ENCODE data around the gene NOTCH3.

DNA sequence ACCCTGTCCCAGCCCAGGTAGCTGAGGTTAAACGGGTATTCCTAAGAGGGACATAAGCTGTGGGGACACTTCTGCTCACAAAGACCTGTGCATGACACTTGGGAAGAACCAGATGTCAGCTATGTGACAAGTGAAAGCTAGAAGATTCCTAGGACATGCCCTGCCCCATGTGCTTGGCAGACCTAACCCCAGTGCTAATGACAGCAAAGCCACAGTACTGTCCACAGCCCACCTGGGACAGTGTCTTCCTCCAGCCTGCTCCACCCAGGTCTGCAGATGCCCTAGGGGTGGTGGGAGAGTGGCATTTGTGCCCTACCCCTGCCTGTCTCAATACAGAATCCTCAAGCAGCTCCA is 49.8 kb upstream of the NOTCH3 start:
- TF ChIP-seq, protein P1, sequence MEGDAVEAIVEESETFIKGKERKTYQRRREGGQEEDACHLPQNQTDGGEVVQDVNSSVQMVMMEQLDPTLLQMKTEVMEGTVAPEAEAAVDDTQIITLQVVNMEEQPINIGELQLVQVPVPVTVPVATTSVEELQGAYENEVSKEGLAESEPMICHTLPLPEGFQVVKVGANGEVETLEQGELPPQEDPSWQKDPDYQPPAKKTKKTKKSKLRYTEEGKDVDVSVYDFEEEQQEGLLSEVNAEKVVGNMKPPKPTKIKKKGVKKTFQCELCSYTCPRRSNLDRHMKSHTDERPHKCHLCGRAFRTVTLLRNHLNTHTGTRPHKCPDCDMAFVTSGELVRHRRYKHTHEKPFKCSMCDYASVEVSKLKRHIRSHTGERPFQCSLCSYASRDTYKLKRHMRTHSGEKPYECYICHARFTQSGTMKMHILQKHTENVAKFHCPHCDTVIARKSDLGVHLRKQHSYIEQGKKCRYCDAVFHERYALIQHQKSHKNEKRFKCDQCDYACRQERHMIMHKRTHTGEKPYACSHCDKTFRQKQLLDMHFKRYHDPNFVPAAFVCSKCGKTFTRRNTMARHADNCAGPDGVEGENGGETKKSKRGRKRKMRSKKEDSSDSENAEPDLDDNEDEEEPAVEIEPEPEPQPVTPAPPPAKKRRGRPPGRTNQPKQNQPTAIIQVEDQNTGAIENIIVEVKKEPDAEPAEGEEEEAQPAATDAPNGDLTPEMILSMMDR (IDR thresholded peaks at IDR 0.05) = no peak
- TF ChIP-seq EP300 (IDR thresholded peaks at IDR 0.05) (no peak), POLR2AphosphoS5 (IDR thresholded peaks at IDR 0.05) (no peak), POLR2A (IDR thresholded peaks at IDR 0.05) (no peak)
